Liver (tissue), 9 donors: ENCODE measurements around the gene UCK2. TPM values are rescaled to one million over a fixed set of nuclear protein-coding genes. Genes with fewer than 3 reads are reported as not detected.

ENCODE experiments used
- DNase-seq: peaks from one replicate; pipeline ENCODE4 v3.0.0-alpha.2; 2017; ENCODE audit warnings: low spot score
- H3K27ac ChIP-seq, 2 donors: one replicate each; pipeline ENCODE4 v1.7.0; 2013; ENCODE audit warnings: inconsistent platforms in 2 of 2, low read length in 2 of 2, control low read depth in 1 of 2, low read depth in 1 of 2, mild to moderate bottlenecking in 1 of 2
- H3K27me3 ChIP-seq, 4 donors: one replicate each; pipeline versions ENCODE4 v1.6.1 to v1.7.0; 2013; ENCODE audit warnings: low read length in 3 of 4, inconsistent platforms in 1 of 4, mild to moderate bottlenecking in 1 of 4, moderate library complexity in 1 of 4; ENCODE audit not compliant: control insufficient read depth in 4 of 4, insufficient read depth in 4 of 4
- H3K36me3 ChIP-seq, 4 donors: one replicate each; pipeline versions ENCODE4 v1.6.1 to v1.7.0; 2013; ENCODE audit warnings: low read length in 3 of 4, mild to moderate bottlenecking in 3 of 4, low read depth in 1 of 4, moderate library complexity in 1 of 4; ENCODE audit not compliant: control insufficient read depth in 4 of 4, insufficient read depth in 3 of 4
- H3K4me1 ChIP-seq, 4 donors: one replicate each; pipeline versions ENCODE4 v1.6.1 to v1.7.0; 2013; ENCODE audit warnings: low read length in 3 of 4, mild to moderate bottlenecking in 3 of 4, moderate library complexity in 1 of 4; ENCODE audit not compliant: control insufficient read depth in 4 of 4, insufficient read depth in 4 of 4
- H3K4me3 ChIP-seq, 3 donors: one replicate each; pipeline versions ENCODE4 v1.6.1 to v1.7.0; 2013; ENCODE audit warnings: low read length in 3 of 3, control low read depth in 1 of 3, low read depth in 1 of 3, mild to moderate bottlenecking in 1 of 3
- H3K9ac ChIP-seq, 2 donors: one replicate each; pipeline ENCODE4 v1.7.0; 2013; ENCODE audit warnings: low read length in 2 of 2, mild to moderate bottlenecking in 2 of 2, moderate library complexity in 2 of 2, control low read depth in 1 of 2, low read depth in 1 of 2
- H3K9me3 ChIP-seq, 4 donors: one replicate each; pipeline versions ENCODE4 v1.6.1 to v1.7.0; 2013; ENCODE audit warnings: low read length in 3 of 4; ENCODE audit not compliant: control insufficient read depth in 4 of 4
- ATF3 ChIP-seq: IDR thresholded peaks from 2 replicates; pipeline ENCODE4 v1.6.1; 2016; ENCODE audit warnings: antibody characterized with exemption
- CTCF ChIP-seq: fragments of 150-350 bp; IDR thresholded peaks from 2 replicates; pipeline ENCODE4 v1.5.1; 2017; ENCODE audit warnings: improper control_type of control experiment, low read depth, low read length; ENCODE audit not compliant: missing input control
- EGR1 ChIP-seq, 2 donors: IDR thresholded peaks; 2 replicates each; pipeline ENCODE4 v1.6.1; 2016 to 2018; ENCODE audit warnings: antibody characterized with exemption in 2 of 2, low read depth in 2 of 2
- FOXA1 ChIP-seq: IDR thresholded peaks from 2 replicates; pipeline ENCODE4 v1.6.1; 2016; ENCODE audit warnings: antibody characterized with exemption
- FOXA2 ChIP-seq: IDR thresholded peaks from 2 replicates; pipeline ENCODE4 v1.6.1; 2016; ENCODE audit warnings: antibody characterized with exemption
- GABPA ChIP-seq, 2 donors: IDR thresholded peaks in 1 of 2; conservative IDR thresholded peaks in 1 of 2; 2 replicates each; pipeline ENCODE4 v1.6.1; 2016; ENCODE audit warnings: antibody characterized with exemption in 2 of 2, mild to moderate bottlenecking in 1 of 2, moderate library complexity in 1 of 2
- HNF4A ChIP-seq, 2 donors: conservative IDR thresholded peaks; 2 replicates each; pipeline ENCODE4 v1.6.1; 2016; ENCODE audit warnings: antibody characterized with exemption in 2 of 2, mild to moderate bottlenecking in 2 of 2
- HNF4G ChIP-seq: IDR thresholded peaks from 2 replicates; pipeline ENCODE4 v1.6.1; 2016; ENCODE audit warnings: antibody characterized with exemption
- JUND ChIP-seq, 2 donors: IDR thresholded peaks; 2 replicates each; pipeline ENCODE4 v1.6.1; 2016; ENCODE audit warnings: antibody characterized with exemption in 2 of 2
- MAX ChIP-seq: IDR thresholded peaks from 2 replicates; pipeline ENCODE4 v1.6.1; 2016; ENCODE audit warnings: antibody characterized with exemption
- NR2F2 ChIP-seq: IDR thresholded peaks from 2 replicates; pipeline ENCODE4 v1.6.1; 2016; ENCODE audit warnings: antibody characterized with exemption
- RAD21 ChIP-seq, 2 donors: IDR thresholded peaks; 2 replicates each; pipeline ENCODE4 v1.6.1; 2016; ENCODE audit warnings: antibody characterized with exemption in 2 of 2, mild to moderate bottlenecking in 2 of 2
- RXRA ChIP-seq, 2 donors: IDR thresholded peaks; 2 replicates each; pipeline ENCODE4 v1.6.1; 2017 to 2018; ENCODE audit warnings: antibody characterized with exemption in 2 of 2, mild to moderate bottlenecking in 1 of 2
- SP1 ChIP-seq: IDR thresholded peaks from 2 replicates; pipeline ENCODE4 v1.6.1; 2018; ENCODE audit warnings: antibody characterized with exemption, mild to moderate bottlenecking
- TAF1 ChIP-seq: conservative IDR thresholded peaks from 2 replicates; pipeline ENCODE4 v1.6.1; 2016; ENCODE audit warnings: antibody characterized with exemption, mild to moderate bottlenecking
- YY1 ChIP-seq: IDR thresholded peaks from 2 replicates; pipeline ENCODE4 v1.6.1; 2016; ENCODE audit warnings: antibody characterized with exemption, mild to moderate bottlenecking
- WGBS: extraction: QIAGEN DNeasy Blood & Tissue Kit; methylation state at CpG from one replicate; pipeline ENCODE4 v1.1.7; 2013; 5-methylcytosine and 5-hydroxymethylcytosine counted together
- polyA plus RNA-seq, 2 donors: library from polyadenylated mRNA; stranded (reverse) in 1 of 2; unstranded in 1 of 2; fragments of 200-250 nt in 1 of 2; fragments of >200 nt in 1 of 2; fragmentation: Nextera tagmentation in 1 of 2; extraction: Ambion mirVana in 1 of 2; gene quantifications; one replicate each; pipeline versions ENCODE4 v1.2.1 to v1.2.3, GENCODE V29; 2013 to 2015
- total RNA-seq, 2 donors: library from RNA; depleted of rRNA; stranded (reverse); fragments of >200 nt; gene quantifications; one replicate each; pipeline ENCODE4 v1.2.3, GENCODE V29; 2014
- donor health status: healthy.
- donor health status: healthy.
- donor health status: healthy.
- donor health status: healthy.
- donor health status: healthy.

Gene UCK2
- total and polyA plus RNA-seq, 4 donors: 8.9 to 25.5 (median 17.3) TPM

GRCh38 chr1:165937829-165938228, 110.4 kb downstream of the UCK2 start:
- Histone ChIP-seq H3K4me1 (no peaks in the 10 kb centered on the region), H3K27me3 (no peaks in the 10 kb centered on the region), H3K36me3 (no peaks in the 10 kb centered on the region), H3K9ac (no peak overlapping the region), H3K4me3 (no peak overlapping the region), H3K27ac (no peak overlapping the region), H3K9me3 (no peaks in the 10 kb centered on the region)
- DNase-seq: no peak
- 91% methylated on average over 2 of the region's 2 CpGs for WGBS
- no peak for TF ChIP-seq RXRA (IDR thresholded peaks at IDR 0.05)

- TF ChIP-seq TAF1: no peak
- no peak for TF ChIP-seq CTCF
- TF ChIP-seq MAX: no peak
- TF ChIP-seq YY1: no peak
- no peak for TF ChIP-seq GABPA (IDR thresholded peaks at IDR 0.05 in 1 of 2, conservative IDR thresholded peaks at IDR 0.05 in 1 of 2)
- TF ChIP-seq EGR1 (IDR thresholded peaks at IDR 0.05; ENCODE audit: low read depth in 2 of 2): no peak
- no peak for TF ChIP-seq ATF3
- no peak for TF ChIP-seq RAD21 (IDR thresholded peaks at IDR 0.05)
- Histone ChIP-seq H3K9me3 (no peaks in the 10 kb centered on the region), H3K27ac (no peak overlapping the region), H3K36me3 (no peaks in the 10 kb centered on the region), H3K9ac (no peak overlapping the region), H3K4me1 (no peaks in the 10 kb centered on the region), H3K4me3 (no peak overlapping the region), H3K27me3 (no peaks in the 10 kb centered on the region)
- no peak for DNase-seq
- whole genome bisulfite sequencing: 82% methylated on average over 2 of the region's 2 CpGs
These were observed 111.4 kb downstream of the UCK2 start for GRCh38 chr1:165938844-165939243.

GRCh38 chr1:165941531-165941930, 114.1 kb downstream of the UCK2 start:
- Histone ChIP-seq H3K9me3 (no peaks in the 10 kb centered on the region), H3K27ac (no peak overlapping the region), H3K27me3 (no peaks in the 10 kb centered on the region), H3K36me3 (no peaks in the 10 kb centered on the region), H3K9ac (no peak overlapping the region), H3K4me3 (no peak overlapping the region), H3K4me1 (no peaks in the 10 kb centered on the region)
- no peak for TF ChIP-seq JUND (IDR thresholded peaks at IDR 0.05)
- no peak for TF ChIP-seq TAF1
- no peak for TF ChIP-seq HNF4G
- no peak for TF ChIP-seq NR2F2
- TF ChIP-seq YY1: no peak
- no peak for TF ChIP-seq RXRA (IDR thresholded peaks at IDR 0.05)
- TF ChIP-seq FOXA1: no peak
- TF ChIP-seq GABPA (IDR thresholded peaks at IDR 0.05 in 1 of 2, conservative IDR thresholded peaks at IDR 0.05 in 1 of 2): no peak
- no peak for TF ChIP-seq ATF3
- no peak for TF ChIP-seq RAD21 (IDR thresholded peaks at IDR 0.05)
- no peak for TF ChIP-seq MAX
- TF ChIP-seq HNF4A (conservative IDR thresholded peaks at IDR 0.05): no peak
- TF ChIP-seq SP1: no peak
- TF ChIP-seq FOXA2: no peak
- WGBS: 95% methylated on average over 21 of the region's 21 CpGs
- DNase-seq: no peak
